ENCODE results near the gene TXNDC5. TPM values are rescaled to one million over a fixed set of nuclear protein-coding genes. Genes with fewer than 3 reads are reported as not detected.

Gene TXNDC5
- total RNA-seq, 4 donors from 2014 or later: 17.2 to 217 (median 65.2) TPM

DNA sequence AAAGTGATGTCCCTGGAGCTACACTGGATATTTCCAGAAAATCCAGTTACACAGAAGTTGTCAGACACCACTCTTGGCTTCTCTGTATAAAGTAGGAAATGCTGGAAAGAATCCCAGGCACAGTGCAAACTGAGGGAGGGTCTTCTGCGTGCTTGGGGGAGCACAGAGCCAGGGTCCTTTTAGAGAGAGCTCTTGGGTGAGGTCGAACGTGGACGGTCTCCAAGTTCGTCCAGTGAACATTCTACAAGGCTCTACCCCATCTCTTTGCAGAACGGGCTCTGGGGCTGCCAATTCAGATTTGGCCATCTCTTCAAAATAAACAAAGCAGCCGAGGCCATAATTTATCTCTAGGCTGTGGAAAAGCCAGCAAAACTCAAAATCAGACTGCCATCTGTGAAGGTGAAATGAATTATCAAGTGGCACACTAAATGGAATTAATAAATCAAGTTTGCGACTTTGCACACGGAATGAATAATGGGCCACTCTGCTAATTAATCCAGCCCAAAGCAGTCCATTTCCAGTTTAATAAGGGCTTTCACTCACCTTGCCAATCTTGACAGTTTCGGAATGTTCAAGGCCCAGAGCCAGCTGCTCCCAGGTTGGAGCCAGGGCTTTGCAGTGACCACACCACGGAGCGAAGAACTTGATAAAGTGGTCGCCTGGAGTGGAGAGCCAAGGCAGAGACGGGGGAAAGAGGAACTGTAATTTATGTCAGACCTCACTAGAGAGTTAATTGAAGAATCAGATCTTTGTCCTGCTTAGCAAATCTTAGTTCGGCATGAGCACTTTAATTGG is 19.3 kb downstream of the TXNDC5 start:
- WGBS, 2 donors (ENCODE audit: low coverage in 1 of 2): 84 to 85% methylated on average over 9 to 15 of the region's 15 CpGs
- intact Hi-C loops (cut with DNase I; ENCODE audit: low total_unique reads): no loop called here
- Histone ChIP-seq H3K27ac (no peak overlapping the region), H3K4me3 (no peak overlapping the region), H3K27me3 (no peaks in the 10 kb centered on the region), H3K9me3 (no peaks in the 10 kb centered on the region), H3K36me3 (peaks cover 0 to 47% (median 13%) of the 10 kb centered on the region in 4 donors), H3K4me1 (peaks cover 0 to 8% (median 0%) of the 10 kb centered on the region in 4 donors)
- TF ChIP-seq EP300 (IDR thresholded peaks at IDR 0.05; ENCODE audit: low read depth) (no peak), POLR2AphosphoS5 (IDR thresholded peaks at IDR 0.05) (no peak), POLR2A (IDR thresholded peaks at IDR 0.05) (no peak), CTCF (IDR thresholded peaks at IDR 0.05) (no peak)
- DNase-seq: no peak
- in situ Hi-C loops (cut with MboI; ENCODE audit: low pct_ligation_motif_present in 1 of 4, low pct_unique_long_range_greater_than_20kb in 1 of 4, low sequenced_read_pairs in 3 of 4): loop anchor here in 1 of 4 donors (10.0 kb wide), 1 partner anchor 94 kb away; no protein-coding TSS in a partner anchor

DNA sequence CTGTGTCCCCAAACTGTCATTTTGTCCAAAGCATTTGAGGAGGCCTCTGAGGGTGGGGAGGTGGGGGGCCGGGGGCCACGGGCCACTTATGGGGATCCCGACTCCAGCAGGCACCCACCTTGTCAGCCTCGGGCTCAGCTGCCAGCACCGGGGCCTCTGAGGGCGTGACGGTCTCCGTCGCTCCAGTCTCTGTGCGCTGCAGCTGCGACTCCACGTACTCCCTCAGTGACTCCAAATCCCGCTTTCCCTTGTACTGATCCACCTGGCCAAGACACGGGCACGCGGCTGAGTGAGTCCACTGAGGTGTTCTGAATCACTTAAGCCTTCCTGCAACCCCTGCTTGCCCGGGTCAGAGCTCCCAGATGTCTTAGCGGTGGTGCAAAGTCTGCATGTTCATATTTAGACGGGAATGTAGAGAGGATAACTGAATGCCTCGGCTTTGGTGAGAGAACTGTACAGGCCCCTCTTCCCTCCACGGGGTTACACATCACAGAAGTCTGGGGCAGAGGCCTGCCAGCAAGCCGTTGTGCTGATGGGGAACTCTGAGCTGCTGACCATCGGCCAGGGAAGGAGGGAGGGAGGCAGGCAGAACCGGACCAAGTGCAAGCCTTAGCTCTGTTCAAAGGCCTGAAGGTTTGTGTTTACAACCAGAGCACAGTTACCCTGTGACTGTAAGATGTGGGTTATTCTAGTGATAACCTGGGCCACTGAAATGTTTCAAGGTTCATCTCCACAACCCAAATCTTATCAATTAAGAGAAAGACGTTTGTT is 21.8 kb downstream of the TXNDC5 start:
- Histone ChIP-seq H3K27ac (no peak overlapping the region), H3K4me3 (no peak overlapping the region), H3K4me1 (no peaks in the 10 kb centered on the region), H3K9me3 (no peaks in the 10 kb centered on the region), H3K36me3 (peaks cover 0 to 48% (median 12%) of the 10 kb centered on the region in 4 donors), H3K27me3 (no peaks in the 10 kb centered on the region)
- no peak for DNase-seq
- WGBS, 2 donors (ENCODE audit: low coverage in 1 of 2): 93 to 95% methylated on average over 2 to 25 of the region's 25 CpGs
- intact Hi-C loops (cut with DNase I; ENCODE audit: low total_unique reads) (no loop called here), in situ Hi-C loops (cut with MboI; ENCODE audit: low pct_ligation_motif_present in 1 of 4, low pct_unique_long_range_greater_than_20kb in 1 of 4, low sequenced_read_pairs in 3 of 4) (no loop called here)
- no peak for TF ChIP-seq POLR2A (IDR thresholded peaks at IDR 0.05)
- TF ChIP-seq CTCF (IDR thresholded peaks at IDR 0.05): no peak
- TF ChIP-seq EP300 (IDR thresholded peaks at IDR 0.05; ENCODE audit: low read depth): no peak
- no peak for TF ChIP-seq POLR2AphosphoS5 (IDR thresholded peaks at IDR 0.05)

GRCh38 chr6:7887278-7887991 is 23.2 kb downstream of the TXNDC5 start:
- Histone ChIP-seq H3K4me3 (no peak overlapping the region), H3K4me1 (no peaks in the 10 kb centered on the region), H3K27ac (no peak overlapping the region), H3K9me3 (no peaks in the 10 kb centered on the region), H3K36me3 (peaks cover 0 to 51% (median 18%) of the 10 kb centered on the region in 4 donors), H3K27me3 (no peaks in the 10 kb centered on the region)
- TF ChIP-seq POLR2AphosphoS5 (IDR thresholded peaks at IDR 0.05) (no peak), CTCF (IDR thresholded peaks at IDR 0.05) (no peak), EP300 (IDR thresholded peaks at IDR 0.05; ENCODE audit: low read depth) (no peak), POLR2A (IDR thresholded peaks at IDR 0.05) (no peak)
- in situ Hi-C loops (cut with MboI; ENCODE audit: low pct_ligation_motif_present in 1 of 4, low pct_unique_long_range_greater_than_20kb in 1 of 4, low sequenced_read_pairs in 3 of 4) (no loop called here), intact Hi-C loops (cut with DNase I; ENCODE audit: low total_unique reads) (no loop called here)
- DNase-seq: no peak
- WGBS, 2 donors (ENCODE audit: low coverage in 1 of 2): 97% methylated on average over 20 of the region's 21 CpGs; no CpG with 5 or more reads in 1 of the 2 donors

GRCh38 chr6:7886132-7886531 is 24.5 kb downstream of the TXNDC5 start:
- WGBS, 2 donors (ENCODE audit: low coverage in 1 of 2): 92 to 100% methylated on average over 1 to 3 of the region's 3 CpGs
- Histone ChIP-seq H3K27me3 (no peaks in the 10 kb centered on the region), H3K4me3 (no peak overlapping the region), H3K36me3 (peaks cover 0 to 50% (median 24%) of the 10 kb centered on the region in 4 donors), H3K9me3 (no peaks in the 10 kb centered on the region), H3K27ac (no peak overlapping the region), H3K4me1 (no peaks in the 10 kb centered on the region)
- intact Hi-C loops (cut with DNase I; ENCODE audit: low total_unique reads): no loop called here
- in situ Hi-C loops (cut with MboI; ENCODE audit: low pct_ligation_motif_present in 1 of 4, low pct_unique_long_range_greater_than_20kb in 1 of 4, low sequenced_read_pairs in 3 of 4): no loop called here
- DNase-seq: no peak
- TF ChIP-seq POLR2A (IDR thresholded peaks at IDR 0.05) (no peak), POLR2AphosphoS5 (IDR thresholded peaks at IDR 0.05) (no peak), EP300 (IDR thresholded peaks at IDR 0.05; ENCODE audit: low read depth) (no peak), CTCF (IDR thresholded peaks at IDR 0.05) (no peak)

Measured in transverse colon (tissue), 4 donors.